Measurements from ENCODE around the gene PRKRIP1.
"Not testable (repeated sequence)": the region's sequence is repeated elsewhere in the genome, so short reads cannot be mapped to it uniquely, and the experiment has no call there.

Gene PRKRIP1, protein sequence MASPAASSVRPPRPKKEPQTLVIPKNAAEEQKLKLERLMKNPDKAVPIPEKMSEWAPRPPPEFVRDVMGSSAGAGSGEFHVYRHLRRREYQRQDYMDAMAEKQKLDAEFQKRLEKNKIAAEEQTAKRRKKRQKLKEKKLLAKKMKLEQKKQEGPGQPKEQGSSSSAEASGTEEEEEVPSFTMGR

DNA sequence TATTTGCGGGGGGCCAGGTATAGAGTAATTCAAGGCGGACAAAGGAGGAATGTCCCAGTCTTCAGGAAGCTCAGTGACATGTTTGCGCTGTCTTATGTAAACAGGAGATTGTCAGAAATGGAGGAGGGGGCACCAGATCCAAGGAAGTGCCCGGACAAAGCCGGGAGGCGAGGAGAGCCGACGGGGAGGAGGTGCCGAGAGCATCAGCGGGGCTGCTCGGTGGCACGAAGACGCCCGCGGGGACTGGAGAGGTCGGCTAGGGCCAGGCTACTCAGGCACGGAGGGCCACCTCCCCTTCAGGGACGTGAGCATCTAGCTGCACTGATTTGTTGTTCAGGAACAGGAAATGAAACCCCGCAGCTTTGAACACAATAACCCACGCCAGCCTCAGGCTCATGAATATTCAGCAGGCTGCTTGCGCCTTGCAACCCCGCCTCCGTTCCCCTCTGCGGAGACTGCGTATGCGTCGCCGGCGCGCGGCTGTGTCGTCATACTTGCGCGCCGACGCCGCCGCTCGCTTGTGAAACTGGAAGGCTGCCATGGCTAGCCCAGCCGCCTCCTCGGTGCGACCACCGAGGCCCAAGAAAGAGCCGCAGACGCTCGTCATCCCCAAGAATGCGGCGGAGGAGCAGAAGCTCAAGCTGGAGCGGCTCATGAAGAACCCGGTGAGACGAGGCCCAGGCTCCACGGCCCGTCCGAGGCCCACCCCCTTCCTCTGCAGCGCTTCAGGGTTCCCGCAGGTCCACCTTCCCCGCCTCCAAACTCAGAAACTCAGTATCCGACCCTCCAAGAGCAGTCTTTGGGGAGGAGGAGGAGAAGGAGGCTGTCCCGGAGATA is at the start of gene PRKRIP1:
PRKRIP1 (plus strand) TSS at position 491 of the 837 bp plus-strand sequence; CDS start at position 540, 49 bp downstream.
- DNase-seq, result peak; percentile 78 to 86

DNA sequence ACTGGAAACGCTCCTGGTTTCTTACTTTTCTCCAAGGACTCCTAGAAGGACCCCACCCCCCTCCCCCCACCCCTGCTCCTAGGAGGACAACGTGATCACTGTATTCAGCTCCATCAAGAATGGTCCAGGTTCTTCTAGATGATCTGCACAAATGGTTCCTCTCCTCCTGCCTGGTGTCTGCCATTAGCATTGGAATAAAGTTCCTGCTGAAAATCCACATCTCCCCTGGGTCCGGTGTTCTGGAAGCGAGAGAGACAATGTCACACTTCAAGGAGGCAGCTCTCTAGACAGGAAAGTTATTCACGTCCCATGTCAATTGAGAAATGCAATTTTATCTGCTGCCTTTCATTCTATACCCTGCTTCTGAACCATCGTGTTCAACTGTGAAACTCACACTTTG is 49.2 kb upstream of the PRKRIP1 start:
- not testable (repeated sequence) for DNase-seq

DNA sequence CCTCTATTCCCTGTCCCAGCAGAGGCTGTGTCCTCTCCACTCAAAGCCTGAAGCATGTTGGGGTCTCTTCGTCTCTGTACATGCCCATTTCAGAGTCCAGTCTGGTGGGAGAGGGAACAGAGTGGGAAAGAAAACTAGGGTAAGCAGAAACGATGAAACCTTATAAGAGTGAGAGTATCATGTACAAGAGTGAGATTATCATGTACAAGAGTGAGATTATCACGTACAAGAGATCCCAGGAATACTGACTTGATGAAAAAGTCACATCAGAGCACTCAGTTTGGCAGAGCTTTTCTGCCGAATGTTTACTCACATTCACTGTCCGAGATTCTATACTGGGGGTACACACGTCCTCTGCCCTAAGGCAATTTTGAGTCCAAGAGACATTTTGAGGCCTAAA is 39.8 kb upstream of the PRKRIP1 start, which contains the start of gene SPDYE6:
SPDYE6 (minus strand) TSS at position 101 of the 400 bp plus-strand sequence. CDS start 421 bp downstream, outside the sequence.
- DNase-seq, result not testable (repeated sequence)

GRCh38 chr7:102363549-102364393 is 32.4 kb upstream of the PRKRIP1 start:
- peak; percentile 89 to 94 for DNase-seq

- DNase-seq, result peak; percentile 39 to 44
These were observed 31.7 kb upstream of the PRKRIP1 start for GRCh38 chr7:102364394-102364886.

GRCh38 chr7:102365390-102365789 is 30.8 kb upstream of the PRKRIP1 start:
- not testable (repeated sequence) for DNase-seq

GRCh38 chr7:102370038-102370437 is 26.1 kb upstream of the PRKRIP1 start:
- not testable (repeated sequence) for DNase-seq

DNA sequence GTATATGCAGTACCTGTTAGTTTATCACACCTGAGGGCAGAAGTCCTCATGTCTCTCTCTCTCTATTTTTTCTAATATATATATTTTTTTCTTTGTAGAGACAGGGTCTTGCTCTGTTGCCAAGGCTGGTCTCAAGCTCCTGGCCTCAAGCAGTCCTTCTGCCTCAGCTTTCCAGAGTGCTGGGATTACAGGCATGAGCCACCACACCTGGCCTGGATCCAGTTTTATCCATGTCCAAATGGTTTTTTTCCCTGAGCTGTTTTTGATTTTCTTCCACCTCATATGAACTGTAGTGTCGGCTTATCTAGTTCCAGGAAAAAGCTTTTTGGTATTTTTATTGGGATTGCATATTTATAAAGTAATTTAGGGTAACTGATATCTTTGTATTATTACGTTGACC is 23.4 kb upstream of the PRKRIP1 start:
- not testable (repeated sequence) for DNase-seq

- DNase-seq, result no peak
These were observed 19.1 kb upstream of the PRKRIP1 start for GRCh38 chr7:102376964-102377466.

- not testable (repeated sequence) for DNase-seq
These were observed 15.3 kb upstream of the PRKRIP1 start for GRCh38 chr7:102380837-102381236.

- DNase-seq, result not testable (repeated sequence)
These were observed 14.3 kb upstream of the PRKRIP1 start for GRCh38 chr7:102381696-102382425.

DNA sequence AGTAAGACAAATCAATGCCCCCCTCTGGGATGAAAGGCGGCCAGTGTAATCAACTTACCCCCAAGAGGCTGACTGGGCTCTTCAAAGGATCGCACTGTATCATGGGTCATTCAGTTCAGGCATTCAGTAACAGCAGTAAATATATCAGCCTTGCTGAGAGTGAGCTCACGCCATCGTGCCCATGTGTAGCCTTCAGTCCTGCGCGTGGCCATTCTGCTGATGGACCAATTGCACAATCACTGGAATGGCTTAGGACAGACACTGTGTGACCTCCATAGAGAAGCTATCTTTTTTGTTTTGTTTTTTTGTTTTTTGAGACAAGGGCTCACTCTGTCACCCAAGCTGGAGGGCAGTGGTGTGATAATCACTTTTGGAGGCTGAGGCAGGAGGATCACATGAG is 9.1 kb upstream of the PRKRIP1 start:
- DNase-seq, result no peak

- DNase-seq, result no peak
These were observed 6.4 kb upstream of the PRKRIP1 start for GRCh38 chr7:102389810-102390209.

GRCh38 chr7:102390697-102391484 is 5.3 kb upstream of the PRKRIP1 start:
- DNase-seq, result peak; percentile 80

DNA sequence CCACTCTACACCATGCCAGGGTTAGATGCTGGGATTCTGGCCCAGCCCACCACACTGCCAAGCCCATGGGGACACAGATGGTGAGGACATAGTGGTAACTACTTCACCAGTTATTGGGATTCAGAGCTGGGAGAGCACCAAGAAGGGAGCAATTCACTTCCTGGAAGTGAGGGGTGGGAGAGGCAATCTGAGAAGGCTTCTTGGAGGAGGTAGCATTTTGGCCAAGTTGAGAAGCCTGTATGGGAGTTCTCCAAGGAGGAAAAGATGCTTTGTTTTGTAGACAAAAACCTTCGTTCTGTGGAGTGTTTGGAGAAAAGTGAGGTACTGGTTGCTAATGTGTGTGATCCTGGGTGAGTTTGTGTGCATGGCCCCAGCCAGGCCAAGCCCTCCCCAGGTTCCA is 3.8 kb upstream of the PRKRIP1 start:
- no peak for DNase-seq

DNA sequence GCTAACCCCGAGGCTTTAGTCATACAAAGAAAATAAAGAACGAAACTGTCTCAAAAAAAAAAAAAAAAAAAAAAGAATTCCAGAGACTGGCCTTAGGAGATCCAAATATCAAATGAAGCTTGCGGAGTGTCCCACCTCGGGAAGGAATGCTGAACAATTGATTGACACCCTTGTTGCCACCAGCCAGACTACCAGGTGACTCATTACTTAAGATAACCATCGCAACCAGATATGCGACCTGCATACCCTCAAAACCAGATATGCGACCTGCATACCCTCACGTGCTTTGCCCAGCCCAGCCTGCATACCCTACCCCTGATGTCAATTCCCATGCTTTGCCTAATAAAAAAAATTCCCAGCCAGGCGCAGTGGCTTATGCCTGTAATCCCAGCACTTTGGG is 2.7 kb upstream of the PRKRIP1 start:
- no peak for DNase-seq

DNA sequence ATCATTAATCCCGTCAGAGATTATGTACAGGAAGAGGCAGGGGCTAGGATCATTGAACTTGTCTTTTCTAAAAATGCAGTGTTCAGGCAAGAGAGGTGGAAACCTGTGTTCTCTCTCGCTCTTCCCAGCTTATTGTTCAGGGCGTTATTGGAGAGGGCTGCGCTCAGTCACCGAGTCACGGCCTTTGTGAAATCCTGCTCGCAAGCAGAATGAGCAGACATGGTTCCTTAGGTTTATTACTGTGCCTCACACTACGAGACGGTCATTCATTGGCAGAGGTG is 631 bp upstream of the PRKRIP1 start:
- DNase-seq, result no peak

GRCh38 chr7:102396710-102397019 is 502 bp downstream of the PRKRIP1 start:
- DNase-seq, result no peak

- no peak for DNase-seq
These were observed 2.4 kb downstream of the PRKRIP1 start for GRCh38 chr7:102398543-102398942.

- DNase-seq, result no peak
These were observed 4.2 kb downstream of the PRKRIP1 start for GRCh38 chr7:102400360-102400759.

DNA sequence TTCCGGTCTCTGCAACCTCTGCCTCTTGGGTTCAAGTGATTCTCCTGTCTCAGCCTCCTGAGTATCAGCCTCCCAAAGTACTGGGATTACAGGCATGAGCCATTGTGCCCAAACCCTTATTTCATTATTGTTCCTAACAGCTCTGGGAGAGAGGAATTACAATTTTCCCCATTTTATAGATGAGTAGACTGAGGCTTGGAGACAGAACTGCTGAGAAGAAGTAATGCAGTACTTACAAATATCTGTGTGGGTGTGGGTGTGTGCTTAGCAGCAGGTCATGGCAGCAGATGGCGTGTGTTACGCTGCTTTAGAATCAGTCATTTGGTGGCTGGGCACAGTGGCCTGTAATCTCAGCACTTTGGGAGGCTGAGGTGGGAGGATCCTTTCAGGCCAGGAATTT is 7.4 kb downstream of the PRKRIP1 start:
- no peak for DNase-seq
